Cardiac fibroblast (primary cell): ENCODE data around the gene LUZP2.

Experiments used
- DNase-seq, 2 donors: peaks; one replicate each; pipeline versions ENCODE4 v3.0.0 to v3.0.0-alpha.2; 2010; ENCODE audit warnings: low read depth in 2 of 2
- H3K4me3 ChIP-seq, 2 donors: replicated peaks in 1 of 2; 1 replicate in 1 of 2; 2 replicates in 1 of 2; pipeline ENCODE4 v1.5.1; 2011; ENCODE audit warnings: low read depth in 2 of 2, low read length in 2 of 2, mild to moderate bottlenecking in 2 of 2, moderate library complexity in 1 of 2
- TF ChIP-seq, protein P1 (sequence below): IDR thresholded peaks from one replicate; pipeline ENCODE4 v1.5.1; 2011; ENCODE audit warnings: low read depth, mild to moderate bottlenecking, low read length, inconsistent platforms

Gene LUZP2

DNA sequence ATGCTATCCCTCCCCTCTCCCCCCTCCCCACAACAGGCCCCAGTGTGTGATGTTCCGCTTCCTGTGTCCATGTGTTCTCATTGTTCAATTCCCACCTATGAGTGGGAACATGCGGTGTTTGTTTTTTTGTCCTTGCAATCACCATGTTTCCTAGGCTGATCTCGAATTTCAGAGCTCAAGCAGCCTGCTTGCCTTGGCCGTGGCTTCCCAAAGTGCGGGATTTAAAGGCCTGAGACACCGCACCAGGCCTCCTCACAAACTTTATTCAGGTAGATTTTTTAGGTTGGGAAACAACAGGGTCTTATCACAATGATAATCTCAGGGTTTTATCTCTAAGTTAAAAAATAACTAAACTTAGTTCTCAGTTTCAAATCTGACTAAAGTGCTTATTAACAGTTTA is 125.4 kb downstream of the LUZP2 start:
- no peak for DNase-seq
- TF ChIP-seq, protein P1, sequence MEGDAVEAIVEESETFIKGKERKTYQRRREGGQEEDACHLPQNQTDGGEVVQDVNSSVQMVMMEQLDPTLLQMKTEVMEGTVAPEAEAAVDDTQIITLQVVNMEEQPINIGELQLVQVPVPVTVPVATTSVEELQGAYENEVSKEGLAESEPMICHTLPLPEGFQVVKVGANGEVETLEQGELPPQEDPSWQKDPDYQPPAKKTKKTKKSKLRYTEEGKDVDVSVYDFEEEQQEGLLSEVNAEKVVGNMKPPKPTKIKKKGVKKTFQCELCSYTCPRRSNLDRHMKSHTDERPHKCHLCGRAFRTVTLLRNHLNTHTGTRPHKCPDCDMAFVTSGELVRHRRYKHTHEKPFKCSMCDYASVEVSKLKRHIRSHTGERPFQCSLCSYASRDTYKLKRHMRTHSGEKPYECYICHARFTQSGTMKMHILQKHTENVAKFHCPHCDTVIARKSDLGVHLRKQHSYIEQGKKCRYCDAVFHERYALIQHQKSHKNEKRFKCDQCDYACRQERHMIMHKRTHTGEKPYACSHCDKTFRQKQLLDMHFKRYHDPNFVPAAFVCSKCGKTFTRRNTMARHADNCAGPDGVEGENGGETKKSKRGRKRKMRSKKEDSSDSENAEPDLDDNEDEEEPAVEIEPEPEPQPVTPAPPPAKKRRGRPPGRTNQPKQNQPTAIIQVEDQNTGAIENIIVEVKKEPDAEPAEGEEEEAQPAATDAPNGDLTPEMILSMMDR = no peak

DNA sequence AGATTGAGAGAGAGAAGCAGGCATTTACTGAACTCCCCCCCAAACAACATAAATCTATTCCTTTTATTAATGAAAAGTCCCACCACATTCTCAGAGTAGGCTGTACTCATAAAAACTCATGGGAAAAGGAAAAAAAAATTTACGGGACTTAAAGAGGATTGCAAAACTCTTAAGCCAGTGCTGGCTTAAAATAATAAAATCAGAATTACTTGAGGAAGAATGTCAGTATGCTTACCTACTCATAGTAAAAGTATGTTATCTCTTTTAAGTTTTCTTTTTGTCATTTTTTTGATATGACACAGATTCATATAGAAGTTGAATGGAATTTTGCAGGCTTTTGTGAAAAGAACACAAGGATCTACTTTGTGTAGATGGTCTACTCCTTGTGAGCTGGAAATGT is 126.3 kb downstream of the LUZP2 start:
- DNase-seq = peak; percentile 10 to 24

More for the DNA sequence above, 125.4 kb downstream of the LUZP2 start:
- H3K4me3 ChIP-seq = no peak overlapping the region

DNA sequence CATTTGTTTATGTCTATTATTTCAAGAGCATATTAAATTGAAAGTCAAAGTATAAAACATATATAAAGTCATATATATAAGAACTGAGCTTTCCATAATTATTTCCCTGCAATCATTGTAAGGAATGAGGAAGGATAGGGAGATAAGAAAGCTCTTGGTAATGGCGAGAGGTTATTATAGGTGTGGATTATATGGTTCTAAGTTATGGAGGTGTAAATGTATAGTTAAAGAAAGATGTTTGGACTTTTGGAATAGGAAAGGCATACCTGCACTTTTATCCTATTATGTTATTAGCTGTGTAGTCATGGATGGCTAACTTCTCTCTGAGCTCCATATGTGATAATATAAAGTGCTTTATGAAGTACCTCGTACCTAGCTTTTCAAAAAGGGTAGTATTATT is 127.6 kb downstream of the LUZP2 start:
- H3K4me3 ChIP-seq = no peak overlapping the region
- no peak for DNase-seq
- TF ChIP-seq, protein P1 = no peak

More for the DNA sequence above, 126.3 kb downstream of the LUZP2 start:
- H3K4me3 ChIP-seq = no peak overlapping the region
- TF ChIP-seq, protein P1 = no peak

DNA sequence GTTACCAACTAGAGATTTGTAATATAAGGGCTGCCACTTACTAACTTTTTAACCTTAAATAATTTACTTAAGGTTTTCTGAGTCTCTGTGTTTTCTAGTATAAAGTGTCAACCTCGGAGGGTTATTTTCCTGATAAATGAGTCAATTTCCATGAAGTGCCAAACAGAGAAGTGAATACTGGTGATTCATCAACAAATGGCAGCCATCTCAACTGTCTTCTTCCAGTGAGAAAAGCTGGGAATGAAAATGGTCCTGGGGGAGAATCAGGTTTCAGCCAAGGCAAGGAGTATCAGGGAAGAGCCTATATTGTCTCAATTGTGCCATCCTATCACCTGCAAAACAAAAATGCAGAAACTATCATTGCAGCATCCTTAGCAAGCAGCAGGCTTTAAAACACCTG is 129.1 kb downstream of the LUZP2 start:
- H3K4me3 ChIP-seq = no peak overlapping the region
- TF ChIP-seq, protein P1 = no peak
- DNase-seq = no peak

DNA sequence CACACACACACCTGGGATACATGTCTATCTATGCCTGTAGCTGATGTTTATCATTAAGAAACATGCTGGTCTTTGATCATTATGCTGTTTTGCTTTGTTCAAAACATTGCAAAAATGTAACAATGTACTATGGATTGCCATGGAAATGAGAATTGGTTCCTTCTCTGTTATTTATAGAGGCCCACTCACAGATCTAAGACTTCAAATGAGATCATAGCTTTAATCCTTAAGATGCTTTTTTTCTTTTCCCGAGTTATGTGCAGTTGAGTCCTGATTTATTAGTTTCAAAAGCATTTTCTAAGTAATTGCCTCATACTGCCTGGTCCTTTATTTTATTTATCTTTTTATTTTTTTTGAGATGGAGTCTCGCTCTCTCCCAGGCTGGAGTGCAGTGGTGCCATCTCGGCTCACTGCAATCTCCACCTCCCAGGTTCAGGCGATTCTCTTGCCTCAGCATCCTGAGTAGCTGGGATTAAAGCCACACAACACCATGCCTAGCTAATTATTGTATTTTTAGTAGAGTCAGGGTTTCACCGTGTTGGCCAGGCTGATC is 131.4 kb downstream of the LUZP2 start:
- no peak overlapping the region for H3K4me3 ChIP-seq
- TF ChIP-seq, protein P1 = no peak
- no peak for DNase-seq

DNA sequence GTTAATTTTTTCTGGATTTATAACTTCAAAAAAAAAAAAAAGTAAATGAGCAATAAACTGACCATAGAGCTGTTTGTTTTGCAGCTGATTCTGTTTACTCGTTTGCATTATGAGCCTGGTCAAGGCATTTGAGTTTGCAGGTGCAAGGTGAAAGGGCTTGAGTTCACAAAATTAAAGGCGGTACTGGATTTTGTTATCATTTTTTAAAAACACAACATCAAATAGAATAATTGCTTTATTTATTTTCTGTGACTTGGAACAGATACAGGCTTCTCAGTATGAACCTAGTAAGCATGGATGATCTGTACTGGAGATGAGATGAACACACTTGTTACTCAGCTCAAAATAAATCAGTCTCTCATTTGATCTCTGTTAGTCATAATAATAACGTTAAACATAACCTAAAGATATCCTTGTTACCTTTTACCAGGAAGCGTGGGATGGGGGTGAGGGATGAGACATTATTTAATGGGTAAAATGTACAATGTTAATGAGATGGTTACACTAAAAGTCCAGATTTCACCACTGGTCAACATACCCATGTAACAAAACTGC is 137.8 kb downstream of the LUZP2 start:
- no peak overlapping the region for H3K4me3 ChIP-seq
- TF ChIP-seq, protein P1 = no peak
- no peak for DNase-seq
